Testis (tissue), 3 donors: ENCODE data around the gene CDYL. TPM values are rescaled to one million over a fixed set of nuclear protein-coding genes. Genes with fewer than 3 reads are reported as not detected.
"Not testable (repeated sequence)": the region's sequence is repeated elsewhere in the genome, so short reads cannot be mapped to it uniquely, and the experiment has no call there.

ENCODE experiments used
- DNase-seq: peaks from one replicate; pipeline ENCODE4 v3.0.0-alpha.2; 2019
- H3K27ac ChIP-seq, 2 donors: fragments of 200-600 bp; sonication (generic); one replicate each; pipeline ENCODE4 v1.5.1; 2019
- H3K27me3 ChIP-seq: fragments of 200-600 bp; sonication (generic); one replicate; pipeline ENCODE4 v1.5.1; 2019
- H3K36me3 ChIP-seq: fragments of 200-600 bp; sonication (generic); one replicate; pipeline ENCODE4 v1.5.1; 2017; ENCODE audit warnings: low read depth; ENCODE audit errors: missing control alignments
- H3K4me1 ChIP-seq: fragments of 200-600 bp; sonication (generic); one replicate; pipeline ENCODE4 v1.5.1; 2019
- H3K4me3 ChIP-seq, 2 donors: fragments of 200-600 bp; sonication (generic); one replicate each; pipeline ENCODE4 v1.5.1; 2017 to 2019
- H3K9me3 ChIP-seq: fragments of 200-600 bp; sonication (generic); one replicate; pipeline ENCODE4 v1.5.1; 2017
- POLR2A ChIP-seq: fragments of 450-650 bp; IDR thresholded peaks from one replicate; pipeline ENCODE4 v1.6.1; 2017; ENCODE audit warnings: antibody characterized with exemption, mild to moderate bottlenecking, moderate library complexity
- WGBS, 2 donors: methylation state at CpG; one replicate each; pipeline ENCODE4 v1.1.5; 2018; 5-methylcytosine and 5-hydroxymethylcytosine counted together
- intact Hi-C: fragments of 100-400 bp; cut with DNase I; formaldehyde crosslinking; loops from one replicate; pipeline ENCODE4 v1.15.1; 2023; ENCODE audit warnings: low total_unique reads
- polyA plus RNA-seq: library from polyadenylated mRNA; stranded (reverse); fragments of 350-450 nt; fragmentation: Illumina TruSeq; extraction: RNeasy Lipid Tissue Mini Kit (QIAGEN cat#74804); gene quantifications from one replicate; pipeline ENCODE4 v1.2.3, GENCODE V29; 2014; ENCODE audit warnings: low read depth, low replicate concordance; ENCODE audit not compliant: insufficient read depth
- total RNA-seq, 2 donors: library from RNA; depleted of rRNA; stranded (reverse); fragments of >200 nt; gene quantifications; one replicate each; pipeline ENCODE4 v1.2.3, GENCODE V29; 2016
- TF ChIP-seq, protein P1 (sequence below), 3 experiments: fragments of 450-650 bp in 2 of 3; fragments of 200-600 bp in 1 of 3; sonication (generic) in 1 of 3; IDR thresholded peaks; one replicate each; pipeline ENCODE4 v1.5.1; 2016 to 2019; ENCODE audit warnings: antibody characterized with exemption in 3 of 3, mild to moderate bottlenecking in 2 of 3, moderate library complexity in 1 of 3

The CDYL gene
- total and polyA plus RNA-seq, 3 donors from 2014 or later: 26.8 to 72.8 (median 46.3) TPM

- 88 to 89% methylated on average over 3 of the region's 3 CpGs for WGBS, 2 donors
Observed at GRCh38 chr6:4861564-4861963, 85.4 kb downstream of the CDYL start.

DNA sequence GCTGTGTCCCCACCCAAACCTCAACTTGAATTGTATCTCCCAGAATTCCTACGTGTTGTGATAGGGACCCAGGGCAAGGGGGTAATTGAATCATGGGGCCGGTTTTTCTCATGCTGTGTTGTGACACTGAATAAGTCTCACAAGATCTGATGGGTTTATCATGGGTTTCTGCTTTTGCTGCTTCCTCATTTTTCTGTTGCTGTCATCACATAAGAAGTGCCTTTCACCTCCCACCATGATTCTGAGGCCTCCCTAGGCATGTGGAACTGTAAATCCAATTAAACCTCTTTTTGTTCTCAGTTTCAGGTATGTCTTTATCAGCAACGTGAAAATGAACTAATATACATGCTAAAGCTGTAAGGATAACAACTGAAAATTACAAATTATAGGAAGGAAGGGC is 88.3 kb downstream of the CDYL start:
- no peaks in the 10 kb centered on the region for H3K9me3 ChIP-seq

More at GRCh38 chr6:4861564-4861963, 85.4 kb downstream of the CDYL start:
- Histone ChIP-seq H3K36me3 (no peaks in the 10 kb centered on the region), H3K4me3 (no peak overlapping the region), H3K27me3 (no peaks in the 10 kb centered on the region), H3K4me1 (no peaks in the 10 kb centered on the region), H3K27ac (no peak overlapping the region), H3K9me3 (no peaks in the 10 kb centered on the region)
- TF ChIP-seq, protein P1, sequence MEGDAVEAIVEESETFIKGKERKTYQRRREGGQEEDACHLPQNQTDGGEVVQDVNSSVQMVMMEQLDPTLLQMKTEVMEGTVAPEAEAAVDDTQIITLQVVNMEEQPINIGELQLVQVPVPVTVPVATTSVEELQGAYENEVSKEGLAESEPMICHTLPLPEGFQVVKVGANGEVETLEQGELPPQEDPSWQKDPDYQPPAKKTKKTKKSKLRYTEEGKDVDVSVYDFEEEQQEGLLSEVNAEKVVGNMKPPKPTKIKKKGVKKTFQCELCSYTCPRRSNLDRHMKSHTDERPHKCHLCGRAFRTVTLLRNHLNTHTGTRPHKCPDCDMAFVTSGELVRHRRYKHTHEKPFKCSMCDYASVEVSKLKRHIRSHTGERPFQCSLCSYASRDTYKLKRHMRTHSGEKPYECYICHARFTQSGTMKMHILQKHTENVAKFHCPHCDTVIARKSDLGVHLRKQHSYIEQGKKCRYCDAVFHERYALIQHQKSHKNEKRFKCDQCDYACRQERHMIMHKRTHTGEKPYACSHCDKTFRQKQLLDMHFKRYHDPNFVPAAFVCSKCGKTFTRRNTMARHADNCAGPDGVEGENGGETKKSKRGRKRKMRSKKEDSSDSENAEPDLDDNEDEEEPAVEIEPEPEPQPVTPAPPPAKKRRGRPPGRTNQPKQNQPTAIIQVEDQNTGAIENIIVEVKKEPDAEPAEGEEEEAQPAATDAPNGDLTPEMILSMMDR (IDR thresholded peaks at IDR 0.05): no peak
- TF ChIP-seq POLR2A: no peak
- DNase-seq: no peak
- intact Hi-C loops: no loop called here

DNA sequence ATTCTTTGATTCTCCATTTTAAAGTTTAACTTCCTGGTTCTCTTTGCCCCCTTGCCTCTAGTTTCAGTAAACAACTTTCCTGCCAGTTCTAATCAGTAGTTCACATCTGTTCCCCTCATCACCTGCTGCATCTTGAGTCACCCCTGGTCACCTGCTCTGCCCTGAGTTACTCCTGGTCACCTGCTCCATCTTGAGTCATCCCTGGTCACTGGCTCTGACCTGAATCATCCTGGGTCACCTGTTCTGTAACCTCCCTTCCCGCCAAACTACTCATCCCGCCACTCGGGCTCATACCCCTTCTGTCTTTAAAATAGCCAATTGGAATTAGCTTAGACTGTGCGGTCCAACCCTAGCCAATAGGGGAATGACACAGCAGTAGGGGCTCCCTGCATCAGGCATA is 88.8 kb downstream of the CDYL start:
- H3K27me3 ChIP-seq, DNase-seq, H3K27ac ChIP-seq, H3K4me3 ChIP-seq, H3K4me1 ChIP-seq, intact Hi-C loops, H3K9me3 ChIP-seq, H3K36me3 ChIP-seq: not testable (repeated sequence)
- 98 to 99% methylated on average over 4 of the region's 4 CpGs for WGBS, 2 donors

More for the DNA sequence above, 88.3 kb downstream of the CDYL start:
- 88 to 89% methylated on average over 3 of the region's 3 CpGs for WGBS, 2 donors
- Histone ChIP-seq H3K36me3 (no peaks in the 10 kb centered on the region), H3K27ac (no peak overlapping the region), H3K4me1 (no peaks in the 10 kb centered on the region), H3K27me3 (no peaks in the 10 kb centered on the region), H3K4me3 (no peak overlapping the region)
- TF ChIP-seq POLR2A: no peak
- TF ChIP-seq, protein P1 (IDR thresholded peaks at IDR 0.05): no peak
- no peak for DNase-seq
- intact Hi-C loops: no loop called here

- H3K36me3 ChIP-seq: no peaks in the 10 kb centered on the region
- H3K27ac ChIP-seq: no peak overlapping the region
- intact Hi-C loops: no loop called here
- H3K27me3 ChIP-seq: no peaks in the 10 kb centered on the region
- no peak for DNase-seq
- no peak overlapping the region for H3K4me3 ChIP-seq
- H3K9me3 ChIP-seq: no peaks in the 10 kb centered on the region
- WGBS, 2 donors: 95 to 97% methylated on average over 3 of the region's 3 CpGs
- no peaks in the 10 kb centered on the region for H3K4me1 ChIP-seq
- TF ChIP-seq, protein P1 (IDR thresholded peaks at IDR 0.05): no peak
- TF ChIP-seq POLR2A: no peak
Observed at GRCh38 chr6:4870821-4871494, 94.8 kb downstream of the CDYL start.

GRCh38 chr6:4871825-4872224 is 95.6 kb downstream of the CDYL start:
- H3K27ac ChIP-seq: no peak overlapping the region
- no peak overlapping the region for H3K4me3 ChIP-seq
- 98% methylated on average over 5 of the region's 5 CpGs for WGBS, 2 donors
- DNase-seq: no peak
- TF ChIP-seq, protein P1 (IDR thresholded peaks at IDR 0.05): no peak
- no peak for TF ChIP-seq POLR2A
- intact Hi-C loops: no loop called here
- no peaks in the 10 kb centered on the region for H3K4me1 ChIP-seq
- no peaks in the 10 kb centered on the region for H3K9me3 ChIP-seq
- no peaks in the 10 kb centered on the region for H3K27me3 ChIP-seq
- no peaks in the 10 kb centered on the region for H3K36me3 ChIP-seq
